Measurements from ENCODE around the gene ARHGEF4.

DNA sequence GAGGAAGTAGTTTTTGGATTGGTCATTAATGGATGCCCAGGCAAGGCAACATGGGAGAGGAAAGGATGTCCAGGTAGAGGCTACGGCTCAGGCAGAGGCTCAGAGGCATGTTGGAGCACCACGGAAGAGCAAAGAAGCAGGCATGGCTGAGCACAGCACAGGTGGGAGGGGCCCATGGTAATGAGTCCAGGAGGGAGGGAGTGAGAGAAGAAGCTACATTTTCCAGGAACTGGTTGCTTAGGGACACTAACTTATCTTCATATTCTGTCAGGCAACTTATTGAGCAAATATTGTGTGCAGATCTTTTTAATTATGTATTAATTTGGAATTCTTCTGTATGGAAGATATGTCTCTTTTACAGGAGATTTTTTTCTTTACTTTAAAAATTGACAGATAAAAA, 42.2 kb downstream of the ARHGEF4 start:
- TF ChIP-seq, protein P1, sequence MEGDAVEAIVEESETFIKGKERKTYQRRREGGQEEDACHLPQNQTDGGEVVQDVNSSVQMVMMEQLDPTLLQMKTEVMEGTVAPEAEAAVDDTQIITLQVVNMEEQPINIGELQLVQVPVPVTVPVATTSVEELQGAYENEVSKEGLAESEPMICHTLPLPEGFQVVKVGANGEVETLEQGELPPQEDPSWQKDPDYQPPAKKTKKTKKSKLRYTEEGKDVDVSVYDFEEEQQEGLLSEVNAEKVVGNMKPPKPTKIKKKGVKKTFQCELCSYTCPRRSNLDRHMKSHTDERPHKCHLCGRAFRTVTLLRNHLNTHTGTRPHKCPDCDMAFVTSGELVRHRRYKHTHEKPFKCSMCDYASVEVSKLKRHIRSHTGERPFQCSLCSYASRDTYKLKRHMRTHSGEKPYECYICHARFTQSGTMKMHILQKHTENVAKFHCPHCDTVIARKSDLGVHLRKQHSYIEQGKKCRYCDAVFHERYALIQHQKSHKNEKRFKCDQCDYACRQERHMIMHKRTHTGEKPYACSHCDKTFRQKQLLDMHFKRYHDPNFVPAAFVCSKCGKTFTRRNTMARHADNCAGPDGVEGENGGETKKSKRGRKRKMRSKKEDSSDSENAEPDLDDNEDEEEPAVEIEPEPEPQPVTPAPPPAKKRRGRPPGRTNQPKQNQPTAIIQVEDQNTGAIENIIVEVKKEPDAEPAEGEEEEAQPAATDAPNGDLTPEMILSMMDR (IDR thresholded peaks at IDR 0.05; ENCODE audit: extremely low read depth in 1 of 2, insufficient read depth in 1 of 2, low read depth in 1 of 2, low read length in 2 of 2) = no peak
- TF ChIP-seq POLR2AphosphoS5 (IDR thresholded peaks at IDR 0.05; ENCODE audit: insufficient read depth, low read depth, low read length) (no peak), FOS (IDR thresholded peaks at IDR 0.05; ENCODE audit: borderline replicate concordance, insufficient read depth, low read length) (no peak), POLR2A (IDR thresholded peaks at IDR 0.05; ENCODE audit: low read depth, low read length) (no peak), MYC (IDR thresholded peaks at IDR 0.05; ENCODE audit: low read depth, low read length) (no peak), EZH2 (IDR thresholded peaks at IDR 0.05; ENCODE audit: borderline replicate concordance, low read depth, low read length, severe bottlenecking) (no peak), GATA2 (IDR thresholded peaks at IDR 0.05; ENCODE audit: insufficient read depth, insufficient read length, low read depth, low read length) (no peak)
- TF ChIP-seq, protein P2, sequence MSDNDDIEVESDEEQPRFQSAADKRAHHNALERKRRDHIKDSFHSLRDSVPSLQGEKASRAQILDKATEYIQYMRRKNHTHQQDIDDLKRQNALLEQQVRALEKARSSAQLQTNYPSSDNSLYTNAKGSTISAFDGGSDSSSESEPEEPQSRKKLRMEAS (IDR thresholded peaks at IDR 0.05; ENCODE audit: insufficient read depth, insufficient read length) = no peak

All from endothelial cell of umbilical vein (primary cell).